A673 (cell line): ENCODE results near the gene GDF7.

Experiments used
- EZH2 ChIP-seq: fragments of 200-600 bp; sonication (generic); IDR thresholded peaks from 2 replicates; pipeline ENCODE4 v1.6.1; 2017; ENCODE audit warnings: borderline replicate concordance, low read depth, mild to moderate bottlenecking, mixed read lengths, antibody characterized with exemption, low read length; ENCODE audit not compliant: poor library complexity, severe bottlenecking
- TF ChIP-seq, protein P1 (sequence below): fragments of 300-800, 200-600 bp; sonication (generic); conservative IDR thresholded peaks from 2 replicates; pipeline ENCODE4 v1.5.1; 2017; ENCODE audit warnings: low read depth, mild to moderate bottlenecking, antibody characterized with exemption, low read length, moderate library complexity, mixed read lengths

DNA sequence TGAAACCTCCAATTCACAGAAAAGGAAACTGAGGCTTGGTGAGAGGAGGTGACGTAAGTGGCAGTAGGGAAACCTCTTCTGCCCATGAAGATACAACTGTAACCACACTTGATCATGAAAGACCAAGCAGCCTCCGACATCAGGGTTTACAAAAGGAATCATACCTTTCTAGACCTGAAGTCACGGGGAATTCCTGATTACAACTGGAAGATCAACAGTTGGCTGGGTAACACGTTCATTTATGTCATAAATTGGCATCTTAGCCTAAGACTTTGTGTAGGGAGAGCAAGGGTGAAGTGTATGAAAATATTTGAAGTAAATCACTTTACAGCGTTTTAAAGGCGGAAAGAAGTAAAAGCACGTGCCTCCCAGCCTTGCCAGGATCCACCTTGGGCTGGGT lies 17.0 kb upstream of the GDF7 start:
- TF ChIP-seq, protein P1, sequence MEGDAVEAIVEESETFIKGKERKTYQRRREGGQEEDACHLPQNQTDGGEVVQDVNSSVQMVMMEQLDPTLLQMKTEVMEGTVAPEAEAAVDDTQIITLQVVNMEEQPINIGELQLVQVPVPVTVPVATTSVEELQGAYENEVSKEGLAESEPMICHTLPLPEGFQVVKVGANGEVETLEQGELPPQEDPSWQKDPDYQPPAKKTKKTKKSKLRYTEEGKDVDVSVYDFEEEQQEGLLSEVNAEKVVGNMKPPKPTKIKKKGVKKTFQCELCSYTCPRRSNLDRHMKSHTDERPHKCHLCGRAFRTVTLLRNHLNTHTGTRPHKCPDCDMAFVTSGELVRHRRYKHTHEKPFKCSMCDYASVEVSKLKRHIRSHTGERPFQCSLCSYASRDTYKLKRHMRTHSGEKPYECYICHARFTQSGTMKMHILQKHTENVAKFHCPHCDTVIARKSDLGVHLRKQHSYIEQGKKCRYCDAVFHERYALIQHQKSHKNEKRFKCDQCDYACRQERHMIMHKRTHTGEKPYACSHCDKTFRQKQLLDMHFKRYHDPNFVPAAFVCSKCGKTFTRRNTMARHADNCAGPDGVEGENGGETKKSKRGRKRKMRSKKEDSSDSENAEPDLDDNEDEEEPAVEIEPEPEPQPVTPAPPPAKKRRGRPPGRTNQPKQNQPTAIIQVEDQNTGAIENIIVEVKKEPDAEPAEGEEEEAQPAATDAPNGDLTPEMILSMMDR, result no peak
- no peak for TF ChIP-seq EZH2
